Measurements from ENCODE around the gene TRIM2.
A peak's percentile ranks its signal among the peaks of the same experiment; 100 is the strongest.

Gene TRIM2

GRCh38 chr4:153248641-153249198 is 44.5 kb downstream of the TRIM2 start:
- no peak for DNase-seq (ENCODE audit: low read depth)

GRCh38 chr4:153249199-153250041 is 45.2 kb downstream of the TRIM2 start:
- peak; percentile 78 for DNase-seq (ENCODE audit: low read depth)

DNA sequence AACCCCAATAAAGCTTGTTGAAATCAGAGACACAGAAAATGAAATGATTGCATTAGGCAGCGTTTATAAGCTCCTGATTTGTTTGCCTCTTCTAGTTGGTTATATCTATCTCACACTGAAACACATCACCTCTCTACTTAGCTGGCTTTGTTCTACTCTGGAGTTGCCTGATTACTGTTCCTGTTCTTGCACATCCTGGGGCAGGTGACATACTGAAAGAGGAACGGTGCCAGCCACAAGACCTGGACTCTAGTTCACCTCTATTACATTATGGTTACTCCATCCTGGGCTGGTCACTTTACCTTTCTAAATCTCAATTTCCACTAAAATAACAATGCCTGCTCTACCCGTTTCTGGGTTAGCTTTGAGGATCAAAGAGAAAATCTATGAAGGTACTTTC is 47.9 kb downstream of the TRIM2 start:
- no peak for DNase-seq (ENCODE audit: low read depth)

GRCh38 chr4:153255233-153255632 is 51.0 kb downstream of the TRIM2 start:
- no peak for DNase-seq (ENCODE audit: low read depth)

DNA sequence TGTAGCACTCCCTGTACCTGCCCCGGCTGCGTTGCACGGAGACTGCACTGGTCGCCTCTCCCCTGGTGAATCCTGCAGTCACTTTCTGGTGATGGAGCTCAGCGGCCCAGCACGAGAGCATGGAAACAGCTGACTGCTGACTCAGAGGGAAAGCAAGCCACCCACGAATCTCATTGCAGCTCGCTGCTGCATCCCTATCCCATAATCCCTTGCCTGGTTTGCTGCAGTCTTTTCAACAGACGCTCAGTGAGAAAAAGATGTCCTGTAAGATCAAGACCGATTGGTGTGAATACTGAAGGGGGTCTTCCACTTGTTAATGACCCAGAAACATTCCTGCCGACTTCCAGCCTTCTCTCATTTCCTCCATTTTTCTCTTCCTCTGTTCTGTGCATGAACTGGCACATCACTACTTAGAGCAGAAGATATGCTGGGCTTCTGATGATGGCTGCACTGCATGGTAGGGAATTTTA is 52.9 kb downstream of the TRIM2 start:
- DNase-seq (ENCODE audit: low read depth), result peak; percentile 12

- DNase-seq (ENCODE audit: low read depth), result no peak
Measured at GRCh38 chr4:153257991-153258390, 53.7 kb downstream of the TRIM2 start.

DNA sequence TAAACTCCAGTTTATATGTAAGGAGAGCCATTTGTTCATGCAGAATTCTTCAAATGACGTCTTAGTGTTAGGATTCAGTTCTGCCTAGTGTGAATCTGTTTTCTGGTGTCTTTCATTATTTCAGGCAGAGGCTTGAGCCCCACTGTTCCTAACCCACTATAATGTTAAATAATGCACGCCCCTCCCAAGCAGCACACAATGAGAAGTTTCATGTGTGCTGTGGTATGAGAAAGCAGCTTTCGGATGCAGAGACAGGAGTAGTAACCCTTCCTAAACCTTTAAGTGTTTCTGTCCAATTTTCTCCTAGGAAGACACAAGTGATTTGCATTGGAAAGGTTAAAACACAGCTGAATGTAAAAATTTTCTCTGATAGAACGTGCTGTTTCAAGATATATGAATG is 54.5 kb downstream of the TRIM2 start:
- DNase-seq (ENCODE audit: low read depth), result no peak

DNA sequence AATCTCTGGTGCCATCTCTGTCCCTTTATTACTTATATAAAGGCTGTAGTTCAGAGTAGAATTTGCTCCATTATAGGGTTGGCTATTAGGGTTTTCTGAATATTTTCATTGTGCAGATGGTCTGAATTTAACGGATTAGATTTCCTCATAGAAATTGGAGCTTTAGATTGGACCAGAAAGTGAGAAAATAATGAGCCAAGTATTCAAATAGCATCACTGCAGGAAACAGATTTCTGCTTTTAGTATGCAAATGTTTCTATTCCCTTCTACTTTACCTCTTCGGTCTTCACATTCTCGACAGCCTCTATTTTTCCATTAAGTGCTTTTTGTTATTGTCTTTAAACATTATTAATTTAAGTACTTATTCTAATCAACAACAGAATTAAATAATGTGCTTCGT is 55.4 kb downstream of the TRIM2 start:
- DNase-seq (ENCODE audit: low read depth), result no peak

DNA sequence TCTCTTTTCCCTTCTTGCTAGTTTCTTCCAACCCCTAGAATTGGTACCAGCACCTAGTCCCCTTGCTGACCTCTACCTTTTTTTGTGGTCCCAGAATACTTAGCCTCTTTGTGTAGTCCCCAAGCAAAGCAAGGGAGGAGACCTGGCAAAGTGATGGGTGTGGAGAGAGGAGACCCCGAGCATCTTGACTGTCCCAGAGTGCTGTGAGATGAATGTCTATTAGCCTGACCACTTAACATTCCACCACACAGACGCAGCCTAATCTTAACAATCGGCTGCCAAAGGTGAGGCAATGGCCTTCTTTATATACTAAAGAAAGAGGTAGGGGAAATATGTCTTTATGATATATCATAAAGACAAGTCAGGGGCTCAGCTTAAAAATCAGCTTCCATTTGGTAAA is 55.9 kb downstream of the TRIM2 start:
- no peak for DNase-seq (ENCODE audit: low read depth)

GRCh38 chr4:153260553-153261300 is 56.5 kb downstream of the TRIM2 start:
- no peak for DNase-seq (ENCODE audit: low read depth)

DNA sequence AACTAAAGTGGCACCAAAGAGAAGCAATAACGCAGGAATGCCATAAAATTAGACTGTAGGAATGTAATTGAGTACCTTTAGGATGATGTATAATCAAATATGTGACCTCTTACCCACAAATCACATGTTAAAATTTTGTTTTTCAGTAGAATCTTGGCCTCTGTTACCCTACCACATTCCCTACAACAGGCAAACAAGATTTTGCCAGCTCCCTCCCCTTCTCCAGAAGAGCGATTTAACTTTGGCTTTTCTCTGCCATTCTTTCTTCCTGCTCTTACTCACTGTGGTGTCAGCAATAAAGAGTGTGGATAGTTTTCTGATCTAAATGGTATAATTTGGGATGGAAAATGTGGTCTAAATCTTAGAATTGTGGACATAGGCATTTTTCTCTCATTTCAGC is 57.2 kb downstream of the TRIM2 start:
- no peak for DNase-seq (ENCODE audit: low read depth)

DNA sequence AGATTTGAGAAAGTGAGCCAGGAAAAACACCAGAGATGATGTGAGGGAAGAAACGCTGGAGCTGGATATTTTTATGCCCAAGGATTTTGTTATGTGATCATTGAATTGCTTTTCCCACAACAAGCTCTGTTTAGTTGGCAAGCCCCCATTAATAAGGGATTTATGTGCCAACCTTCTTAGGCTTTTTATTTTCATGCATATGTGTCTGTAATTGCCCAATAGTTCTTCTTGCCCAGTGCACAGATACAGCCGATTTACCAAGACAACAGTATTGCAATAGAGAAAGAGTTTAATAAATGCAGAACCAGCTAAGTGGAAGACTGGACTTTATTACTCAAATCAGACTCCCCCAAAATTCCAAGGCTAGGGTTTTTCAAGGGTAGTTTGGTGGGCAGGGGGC is 57.7 kb downstream of the TRIM2 start:
- DNase-seq (ENCODE audit: low read depth), result no peak

DNA sequence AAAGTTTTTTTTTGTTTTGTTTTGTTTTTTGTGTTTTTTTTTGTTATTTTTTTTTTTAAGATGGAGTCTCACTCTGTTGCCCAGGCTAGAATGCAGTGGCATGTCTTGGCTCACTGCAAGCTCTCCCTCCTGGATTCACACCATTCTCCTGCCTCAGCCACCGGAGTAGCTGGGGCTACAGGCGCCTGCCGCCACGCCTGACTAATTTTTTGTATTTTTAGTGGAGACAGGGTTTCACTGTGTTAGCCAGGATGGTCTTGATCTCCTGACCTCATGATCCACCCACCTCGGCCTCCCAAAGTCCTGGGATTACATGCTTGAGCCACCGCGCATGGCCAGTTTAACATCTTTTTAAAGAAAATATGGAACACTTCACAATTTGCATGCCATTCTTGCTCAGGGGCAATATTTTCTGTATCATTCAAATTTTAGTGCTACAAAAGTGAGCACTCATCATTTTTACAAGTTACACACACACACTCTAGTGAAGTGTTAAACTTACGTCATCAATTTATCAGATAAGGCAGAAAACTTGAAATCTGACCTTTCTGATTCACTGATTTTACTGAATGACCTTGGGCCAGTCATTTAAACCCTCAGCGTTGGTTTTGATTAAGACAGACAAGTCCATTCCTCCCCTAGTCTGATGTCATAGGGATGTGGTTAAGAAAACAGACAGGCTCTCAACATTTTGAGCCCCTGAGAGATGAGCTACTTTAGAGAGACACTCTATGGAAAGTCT is 61.2 kb downstream of the TRIM2 start:
- DNase-seq (ENCODE audit: low read depth), result no peak

DNA sequence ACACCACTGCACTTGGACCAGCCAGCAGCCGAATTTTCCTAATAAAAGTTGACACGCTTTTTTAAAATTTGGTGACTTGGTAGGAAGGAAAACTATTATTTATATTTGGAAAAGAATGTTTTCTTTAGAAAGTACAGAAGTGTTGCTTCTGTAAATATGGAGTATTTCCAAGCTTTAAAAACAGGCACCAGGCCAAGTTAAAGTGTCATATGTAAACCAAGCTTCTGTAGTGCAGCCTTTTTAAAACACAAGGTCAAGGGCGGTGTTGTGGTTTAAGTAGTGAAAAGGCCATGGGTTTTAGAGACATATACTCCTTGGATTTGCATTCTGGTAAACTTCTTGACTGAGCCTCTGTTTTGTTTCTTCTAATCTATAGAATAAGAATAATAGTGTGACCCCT is 62.7 kb downstream of the TRIM2 start:
- no peak for DNase-seq (ENCODE audit: low read depth)

DNA sequence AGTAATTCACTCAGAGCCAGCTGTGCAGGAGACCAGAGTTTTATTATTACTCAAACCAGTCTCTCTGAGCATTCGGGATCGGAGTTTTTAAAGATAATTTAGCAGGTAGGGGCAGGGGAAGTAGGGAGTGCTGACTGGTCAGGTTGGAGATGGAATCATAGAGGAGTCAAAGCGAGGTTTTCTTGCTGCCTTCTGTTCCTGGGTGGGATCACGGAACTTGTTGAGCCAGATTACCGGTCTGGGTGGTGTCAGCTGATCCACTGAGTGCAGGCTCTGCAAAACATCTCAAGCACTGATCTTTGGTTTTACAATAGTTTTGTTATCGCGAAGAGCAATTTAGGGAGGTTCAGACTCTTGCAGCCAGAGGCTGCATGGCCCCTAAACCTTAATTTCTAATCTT is 63.6 kb downstream of the TRIM2 start:
- no peak for DNase-seq (ENCODE audit: low read depth)

- DNase-seq (ENCODE audit: low read depth), result no peak
Measured at GRCh38 chr4:153268295-153268694, 64.1 kb downstream of the TRIM2 start.

DNA sequence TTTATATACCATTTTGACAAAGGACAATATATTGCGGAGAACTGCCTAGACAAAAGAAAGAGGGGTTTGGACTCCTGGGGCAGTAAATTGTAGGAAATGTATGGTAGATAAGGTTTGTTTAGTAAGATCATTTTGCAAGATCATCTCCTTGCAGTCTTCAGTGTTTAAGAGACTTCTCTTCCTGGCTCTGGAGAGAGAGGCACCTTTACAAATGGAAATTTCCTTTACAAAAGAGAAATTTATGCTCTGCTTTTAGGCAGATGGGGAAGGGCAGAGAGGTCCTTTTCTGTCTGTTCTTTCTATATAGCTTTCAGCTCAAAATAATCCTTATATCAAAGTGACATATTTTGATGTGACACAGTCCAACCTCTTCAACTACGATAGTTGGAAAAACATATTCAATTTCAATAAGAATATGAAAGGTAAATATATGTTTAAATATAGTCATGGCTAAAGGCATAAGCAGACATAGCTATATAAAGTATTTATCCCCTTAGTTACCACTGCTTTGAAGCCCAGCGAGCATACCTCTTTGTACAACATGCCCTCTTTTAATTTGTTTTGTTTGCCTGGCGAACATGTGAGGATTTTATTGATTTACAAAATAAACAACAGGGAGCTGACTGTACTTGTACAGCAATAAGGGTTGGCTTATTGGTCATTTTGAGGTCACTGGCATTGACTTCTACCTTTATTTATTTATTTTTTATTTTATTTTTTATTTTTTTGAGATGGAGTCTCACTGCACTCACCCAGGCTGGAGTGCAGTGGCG is 65.2 kb downstream of the TRIM2 start:
- DNase-seq (ENCODE audit: low read depth), result no peak

DNA sequence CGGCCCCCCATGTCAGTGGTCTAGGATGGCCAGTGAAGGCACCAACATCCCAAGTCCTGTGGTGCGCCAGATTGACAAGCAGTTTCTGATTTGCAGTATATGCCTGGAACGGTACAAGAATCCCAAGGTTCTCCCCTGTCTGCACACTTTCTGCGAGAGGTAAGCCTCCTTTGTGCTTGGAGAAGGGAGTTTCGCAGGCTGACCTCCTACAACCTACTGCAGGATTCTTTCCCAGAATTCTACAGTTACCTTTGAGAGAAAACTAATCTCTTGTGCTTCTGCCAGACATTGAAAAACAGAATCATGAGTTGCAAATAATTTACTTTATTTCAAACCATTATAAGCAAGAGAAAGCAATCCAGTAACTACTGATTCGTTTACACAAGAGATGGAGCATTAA is 66.1 kb downstream of the TRIM2 start:
- DNase-seq (ENCODE audit: low read depth), result no peak

DNA sequence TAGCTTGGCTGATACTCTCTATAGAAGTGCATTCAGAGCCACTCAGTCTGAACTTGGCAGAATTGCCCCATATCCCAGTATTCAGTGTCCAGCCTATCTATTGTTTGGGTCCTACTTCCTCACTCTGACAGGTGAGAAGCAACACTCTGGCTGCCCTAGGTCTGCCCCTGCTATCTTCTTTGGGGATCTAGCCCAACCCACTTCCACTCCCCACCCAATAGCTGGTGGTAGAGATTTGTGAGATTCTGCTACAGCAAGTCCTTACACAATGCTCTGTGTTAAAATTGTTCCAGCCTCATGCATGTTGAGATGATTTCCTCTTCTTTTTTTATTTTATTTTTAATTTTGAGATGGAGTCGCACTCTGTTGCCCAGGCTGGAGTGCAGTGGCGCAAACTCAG is 67.6 kb downstream of the TRIM2 start:
- DNase-seq (ENCODE audit: low read depth), result no peak

DNA sequence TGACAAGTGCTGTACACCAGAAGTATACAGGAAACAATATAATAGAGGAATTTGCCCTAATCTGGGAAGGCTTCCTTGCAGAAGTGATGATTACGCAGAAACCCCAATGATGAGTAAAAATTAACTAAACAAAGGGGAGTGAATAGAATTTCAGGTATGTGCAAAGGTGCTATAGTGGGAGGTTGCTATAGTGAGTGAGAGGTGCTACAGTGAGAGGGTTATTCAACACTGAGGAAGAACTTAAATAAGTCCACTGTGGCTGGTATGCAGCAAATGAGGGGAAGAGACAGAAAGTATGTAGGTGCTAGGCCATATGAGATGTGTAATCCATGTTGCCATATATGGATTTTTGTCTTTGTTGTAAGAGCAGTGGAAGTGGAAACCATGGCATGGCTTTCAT is 69.5 kb downstream of the TRIM2 start:
- no peak for DNase-seq (ENCODE audit: low read depth)

DNA sequence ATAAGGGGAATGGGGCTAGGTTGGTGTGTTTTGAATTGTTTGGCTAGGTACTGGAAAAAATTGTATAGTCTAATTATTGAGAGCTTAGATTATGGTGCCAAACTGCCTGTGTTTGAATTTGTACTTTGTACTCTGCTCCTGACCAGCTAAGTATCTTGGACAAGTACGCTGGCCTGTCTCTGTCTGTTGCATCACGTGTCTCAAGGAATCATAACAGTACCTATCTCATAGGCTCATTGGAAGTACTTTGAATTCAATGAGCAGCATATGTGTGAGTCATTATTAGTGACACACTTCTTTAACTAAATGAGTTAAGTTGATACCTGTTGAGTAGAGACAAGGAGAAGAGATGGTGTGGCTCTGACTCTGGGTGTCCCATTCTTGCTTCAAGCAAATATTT is 70.7 kb downstream of the TRIM2 start:
- no peak for DNase-seq (ENCODE audit: low read depth)

Measured in activated T-cell treated with anti-CD3 and anti-CD28 coated beads for 24 hours (primary cell).